ENCODE results near the gene HIVEP1. TPM values are rescaled to one million over a fixed set of nuclear protein-coding genes. Genes with fewer than 3 reads are reported as not detected.
A peak's percentile ranks its signal among the peaks of the same experiment; 100 is the strongest.

HIVEP1 gene
- polyA plus RNA-seq, 3 donors: 1.7 to 8.7 (median 2.7) TPM

DNA sequence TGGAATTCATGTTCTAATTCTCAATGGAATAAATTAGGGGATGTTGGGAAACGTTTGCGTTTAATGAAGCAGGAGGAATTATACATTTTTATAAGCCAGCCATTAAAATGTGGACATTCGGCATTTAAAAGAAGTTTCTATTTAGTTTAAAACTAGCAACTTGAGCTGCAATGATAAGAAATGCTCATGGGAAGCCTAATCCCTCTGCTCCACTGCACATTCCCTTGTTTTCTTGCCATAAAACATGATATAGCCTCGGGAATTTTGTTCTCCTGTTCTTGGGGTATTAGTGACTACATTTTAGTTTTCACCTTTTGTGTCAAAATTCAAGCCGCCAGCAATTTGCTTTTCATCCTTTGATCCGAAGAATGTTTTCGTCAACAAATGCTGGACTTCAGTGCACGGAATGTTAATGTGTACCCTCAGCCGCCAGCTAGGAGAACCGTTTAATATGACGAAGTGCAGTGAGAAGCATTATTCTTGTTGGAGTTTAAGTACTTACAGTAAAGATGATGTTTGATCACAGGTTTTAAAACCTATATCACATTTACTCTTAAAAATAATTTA lies 137.9 kb downstream of the HIVEP1 start:
- no peak overlapping the region for H3K4me3 ChIP-seq (replicated peaks in 1 of 3; ENCODE audit: low read depth in 2 of 3, low read length in 3 of 3)
- no peak for TF ChIP-seq CTCF (IDR thresholded peaks at IDR 0.05)
- peaks cover 0 to 1% (median 0%) of the 10 kb centered on the region in 3 donors for H3K27me3 Mint-ChIP-seq (ENCODE audit: low read depth in 3 of 3)
- H3K9me3 Mint-ChIP-seq: no peaks in the 10 kb centered on the region
- no peaks in the 10 kb centered on the region for H3K4me1 ChIP-seq (ENCODE audit: control insufficient read depth in 1 of 2, insufficient read depth in 2 of 2, low read length in 2 of 2)
- peaks cover 4 to 8% of the 10 kb centered on the region in 2 donors for H3K36me3 Mint-ChIP-seq
- no peaks in the 10 kb centered on the region for H3K4me1 Mint-ChIP-seq
- H4K20me1 ChIP-seq (ENCODE audit: insufficient read depth, low read length): no peaks in the 10 kb centered on the region
- H3K27me3 ChIP-seq (ENCODE audit: control insufficient read depth in 2 of 2, insufficient read depth in 2 of 2, low read length in 2 of 2): no peaks in the 10 kb centered on the region
- no peak for DNase-seq
- H2AFZ ChIP-seq (ENCODE audit: insufficient read depth, low read depth, low read length, poor library complexity, severe bottlenecking): no peak overlapping the region
- no peak overlapping the region for H3K4me2 ChIP-seq (replicated peaks; ENCODE audit: extremely low read depth, low read length, poor library complexity, severe bottlenecking)
- no peaks in the 10 kb centered on the region for H3K79me2 ChIP-seq (ENCODE audit: insufficient read depth, low read length)
- WGBS (ENCODE audit: insufficient coverage): 100% methylated on average over 4 of the region's 11 CpGs
- intact Hi-C loops (cut with micrococcal nuclease): loop anchor here in 1 of 2 donors (5.0 kb wide), 1 partner anchor 142 kb away; the partner anchor contains the start of gene EDN1
- no peaks in the 10 kb centered on the region for H3K9me3 ChIP-seq (replicated peaks in 1 of 2; ENCODE audit: control insufficient read depth in 1 of 2, insufficient read depth in 1 of 2, low read length in 2 of 2)
- H3K27ac Mint-ChIP-seq: no peak overlapping the region
- no peak overlapping the region for H3K9ac ChIP-seq (ENCODE audit: insufficient read depth, low read length, poor library complexity, severe bottlenecking)
- no peaks in the 10 kb centered on the region for H3K36me3 ChIP-seq (replicated peaks in 1 of 2; ENCODE audit: control insufficient read depth in 1 of 2, insufficient read depth in 2 of 2, low read length in 2 of 2)
- H3K27ac ChIP-seq (ENCODE audit: low read depth in 1 of 2, low read length in 2 of 2): no peak overlapping the region
- H3K4me3 Mint-ChIP-seq: no peak overlapping the region

- H3K9me3 Mint-ChIP-seq: no peaks in the 10 kb centered on the region
- no peaks in the 10 kb centered on the region for H3K4me1 Mint-ChIP-seq
- peaks cover 4 to 11% of the 10 kb centered on the region in 2 donors for H3K36me3 Mint-ChIP-seq
- H3K27ac Mint-ChIP-seq: no peak overlapping the region
- peak in 2 of 3 donors; percentile 11 to 52 for DNase-seq
- WGBS (ENCODE audit: insufficient coverage): 80% methylated on average over 1 of the region's 7 CpGs
- intact Hi-C loops (cut with micrococcal nuclease): loop anchor here in 1 of 2 donors (5.0 kb wide), 1 partner anchor 141 kb away; the partner anchor contains the start of gene EDN1
- Histone ChIP-seq H3K4me2 (replicated peaks; ENCODE audit: extremely low read depth, low read length, poor library complexity, severe bottlenecking) (no peak overlapping the region), H2AFZ (ENCODE audit: insufficient read depth, low read depth, low read length, poor library complexity, severe bottlenecking) (no peak overlapping the region), H3K4me1 (ENCODE audit: control insufficient read depth in 1 of 2, insufficient read depth in 2 of 2, low read length in 2 of 2) (no peaks in the 10 kb centered on the region), H3K9me3 (replicated peaks in 1 of 2; ENCODE audit: control insufficient read depth in 1 of 2, insufficient read depth in 1 of 2, low read length in 2 of 2) (no peaks in the 10 kb centered on the region), H3K79me2 (ENCODE audit: insufficient read depth, low read length) (no peaks in the 10 kb centered on the region), H3K4me3 (replicated peaks in 1 of 3; ENCODE audit: low read depth in 2 of 3, low read length in 3 of 3) (no peak overlapping the region), H3K27me3 (ENCODE audit: control insufficient read depth in 2 of 2, insufficient read depth in 2 of 2, low read length in 2 of 2) (no peaks in the 10 kb centered on the region), H4K20me1 (ENCODE audit: insufficient read depth, low read length) (no peaks in the 10 kb centered on the region), H3K36me3 (replicated peaks in 1 of 2; ENCODE audit: control insufficient read depth in 1 of 2, insufficient read depth in 2 of 2, low read length in 2 of 2) (no peaks in the 10 kb centered on the region), H3K27ac (ENCODE audit: low read depth in 1 of 2, low read length in 2 of 2) (no peak overlapping the region), H3K9ac (ENCODE audit: insufficient read depth, low read length, poor library complexity, severe bottlenecking) (no peak overlapping the region)
- TF ChIP-seq CTCF (IDR thresholded peaks at IDR 0.05): peak; percentile 62
- peaks cover 0 to 1% (median 0%) of the 10 kb centered on the region in 3 donors for H3K27me3 Mint-ChIP-seq (ENCODE audit: low read depth in 3 of 3)
- no peak overlapping the region for H3K4me3 Mint-ChIP-seq
Measured at GRCh38 chr6:12150812-12151432, 138.8 kb downstream of the HIVEP1 start.
